Ectodermal cell (in vitro differentiated cells): ENCODE data around the gene UBE3C. TPM values are rescaled to one million over a fixed set of nuclear protein-coding genes. Genes with fewer than 3 reads are reported as not detected.
"Not testable (repeated sequence)": the region's sequence is repeated elsewhere in the genome, so short reads cannot be mapped to it uniquely, and the experiment has no call there.

ENCODE experiments used
- H3K27ac ChIP-seq: 2 replicates; pipeline ENCODE4 v1.7.0; 2013; ENCODE audit warnings: mild to moderate bottlenecking, low read depth, low read length; ENCODE audit not compliant: insufficient read depth, poor library complexity, severe bottlenecking
- H3K27me3 ChIP-seq: 2 replicates; pipeline ENCODE4 v1.7.0; 2013; ENCODE audit warnings: mild to moderate bottlenecking, low read length; ENCODE audit not compliant: insufficient read depth, control insufficient read depth, poor library complexity, severe bottlenecking
- H3K36me3 ChIP-seq: one replicate; pipeline ENCODE4 v1.7.0; 2013; ENCODE audit warnings: low read length; ENCODE audit not compliant: control insufficient read depth, insufficient read depth
- H3K4me1 ChIP-seq: one replicate; pipeline ENCODE4 v1.7.0; 2013; ENCODE audit warnings: low read length; ENCODE audit not compliant: control insufficient read depth, insufficient read depth
- H3K4me3 ChIP-seq: 2 replicates; pipeline ENCODE4 v1.7.0; 2013; ENCODE audit warnings: low read depth, low read length, control low read depth; ENCODE audit not compliant: insufficient read depth
- H3K9me3 ChIP-seq: 2 replicates; pipeline ENCODE4 v1.7.0; 2013; ENCODE audit warnings: mild to moderate bottlenecking, low read length, moderate library complexity; ENCODE audit not compliant: control insufficient read depth
- WGBS, 2 experiments: methylation state at CpG; one replicate each; pipeline ENCODE4 v1.1.7; 2013; ENCODE audit warnings: missing lambda C conversion rate in 2 of 2; 5-methylcytosine and 5-hydroxymethylcytosine counted together
- polyA plus RNA-seq, 4 experiments: library from polyadenylated mRNA; stranded (reverse); fragments of 50-300 nt; gene quantifications; one replicate each; pipeline ENCODE4 v1.2.3, GENCODE V29; 2013

The UBE3C gene
- polyA plus RNA-seq (2013, experiment 1 of 4) = 44.0 TPM
- polyA plus RNA-seq (2013, experiment 2 of 4) = 50.2 TPM
- polyA plus RNA-seq (2013, experiment 3 of 4) = 34.3 TPM
- polyA plus RNA-seq (2013, experiment 4 of 4) = 37.6 TPM

GRCh38 chr7:157138424-157139110 is at the start of gene UBE3C:
Gene UBE3C, plus strand, starts transcription at chr7:157138926. Its CDS starts 347 bp downstream, at chr7:157139273.
- H3K4me3 ChIP-seq = peak within 1 kb of the TSS; percentile 92
- H3K27me3 ChIP-seq = no peaks in the 10 kb centered on the region
- H3K36me3 ChIP-seq = peaks cover 6% of the 10 kb centered on the region
- H3K27ac ChIP-seq = peak within 1 kb of the TSS; percentile 88
- H3K4me1 ChIP-seq = peaks cover 6% of the 10 kb centered on the region
- 2% methylated on average over 80 of the region's 80 CpGs for WGBS, 2 experiments
- H3K9me3 ChIP-seq = no peaks in the 10 kb centered on the region

GRCh38 chr7:157089100-157089610 is 49.6 kb upstream of the UBE3C start:
- Histone ChIP-seq H3K36me3 (no peaks in the 10 kb centered on the region), H3K27me3 (no peaks in the 10 kb centered on the region), H3K27ac (no peak overlapping the region), H3K4me1 (no peaks in the 10 kb centered on the region), H3K4me3 (no peak overlapping the region), H3K9me3 (no peaks in the 10 kb centered on the region)
- 78% methylated on average over 15 of the region's 15 CpGs for WGBS, 2 experiments

GRCh38 chr7:157090485-157091165 is 48.1 kb upstream of the UBE3C start:
- Histone ChIP-seq H3K4me3 (no peak overlapping the region), H3K9me3 (no peaks in the 10 kb centered on the region), H3K27ac (no peak overlapping the region), H3K4me1 (no peaks in the 10 kb centered on the region), H3K27me3 (no peaks in the 10 kb centered on the region), H3K36me3 (no peaks in the 10 kb centered on the region)
- 91 to 92% methylated on average over 25 of the region's 25 CpGs for WGBS, 2 experiments

GRCh38 chr7:157096286-157097055 is 42.3 kb upstream of the UBE3C start:
- no peaks in the 10 kb centered on the region for H3K4me1 ChIP-seq
- no peak overlapping the region for H3K27ac ChIP-seq
- H3K27me3 ChIP-seq = no peaks in the 10 kb centered on the region
- WGBS, 2 experiments = 87% methylated on average over 26 of the region's 26 CpGs
- no peaks in the 10 kb centered on the region for H3K9me3 ChIP-seq
- H3K4me3 ChIP-seq = no peak overlapping the region
- no peaks in the 10 kb centered on the region for H3K36me3 ChIP-seq

- no peaks in the 10 kb centered on the region for H3K27me3 ChIP-seq
- WGBS, 2 experiments = 67 to 71% methylated on average over 10 of the region's 10 CpGs
- no peaks in the 10 kb centered on the region for H3K4me1 ChIP-seq
- H3K36me3 ChIP-seq = no peaks in the 10 kb centered on the region
- H3K27ac ChIP-seq = no peak overlapping the region
- H3K9me3 ChIP-seq = no peaks in the 10 kb centered on the region
- H3K4me3 ChIP-seq = no peak overlapping the region
These were observed 41.7 kb upstream of the UBE3C start for GRCh38 chr7:157097056-157097329.

- 76 to 82% methylated on average over 5 of the region's 6 CpGs for WGBS, 2 experiments
- Histone ChIP-seq H3K4me1 (no peaks in the 10 kb centered on the region), H3K27ac (no peak overlapping the region), H3K9me3 (no peaks in the 10 kb centered on the region), H3K27me3 (no peaks in the 10 kb centered on the region), H3K4me3 (no peak overlapping the region), H3K36me3 (no peaks in the 10 kb centered on the region)
These were observed 41.2 kb upstream of the UBE3C start for GRCh38 chr7:157097569-157097968.

- H3K36me3 ChIP-seq, H3K4me3 ChIP-seq, H3K9me3 ChIP-seq, H3K27me3 ChIP-seq, H3K27ac ChIP-seq, H3K4me1 ChIP-seq: not testable (repeated sequence)
- no CpG with 5 or more reads among the region's 3 CpGs for WGBS, 2 experiments
These were observed 38.7 kb upstream of the UBE3C start for GRCh38 chr7:157100005-157100404.

- not testable (repeated sequence) for H3K36me3 ChIP-seq, H3K9me3 ChIP-seq, H3K27me3 ChIP-seq, H3K4me1 ChIP-seq, H3K4me3 ChIP-seq, H3K27ac ChIP-seq
- no CpG with 5 or more reads among the region's 2 CpGs for WGBS, 2 experiments
These were observed 35.1 kb upstream of the UBE3C start for GRCh38 chr7:157103641-157104040.

GRCh38 chr7:157111311-157111710 is 27.4 kb upstream of the UBE3C start:
- H3K4me3 ChIP-seq = no peak overlapping the region
- no peaks in the 10 kb centered on the region for H3K36me3 ChIP-seq
- no peaks in the 10 kb centered on the region for H3K27me3 ChIP-seq
- WGBS, 2 experiments = 91 to 94% methylated on average over 9 of the region's 9 CpGs
- H3K27ac ChIP-seq = no peak overlapping the region
- H3K9me3 ChIP-seq = no peaks in the 10 kb centered on the region
- no peaks in the 10 kb centered on the region for H3K4me1 ChIP-seq

- Histone ChIP-seq H3K4me1 (no peaks in the 10 kb centered on the region), H3K36me3 (no peaks in the 10 kb centered on the region), H3K4me3 (no peak overlapping the region), H3K27ac (no peak overlapping the region), H3K9me3 (no peaks in the 10 kb centered on the region), H3K27me3 (no peaks in the 10 kb centered on the region)
- WGBS, 2 experiments = 89 to 91% methylated on average over 8 of the region's 8 CpGs
These were observed 26.0 kb upstream of the UBE3C start for GRCh38 chr7:157112706-157113105.
